ENCODE measurements around the gene SCYGR1.
"Not testable (repeated sequence)": the region's sequence is repeated elsewhere in the genome, so short reads cannot be mapped to it uniquely, and the experiment has no call there.

The SCYGR1 gene

DNA sequence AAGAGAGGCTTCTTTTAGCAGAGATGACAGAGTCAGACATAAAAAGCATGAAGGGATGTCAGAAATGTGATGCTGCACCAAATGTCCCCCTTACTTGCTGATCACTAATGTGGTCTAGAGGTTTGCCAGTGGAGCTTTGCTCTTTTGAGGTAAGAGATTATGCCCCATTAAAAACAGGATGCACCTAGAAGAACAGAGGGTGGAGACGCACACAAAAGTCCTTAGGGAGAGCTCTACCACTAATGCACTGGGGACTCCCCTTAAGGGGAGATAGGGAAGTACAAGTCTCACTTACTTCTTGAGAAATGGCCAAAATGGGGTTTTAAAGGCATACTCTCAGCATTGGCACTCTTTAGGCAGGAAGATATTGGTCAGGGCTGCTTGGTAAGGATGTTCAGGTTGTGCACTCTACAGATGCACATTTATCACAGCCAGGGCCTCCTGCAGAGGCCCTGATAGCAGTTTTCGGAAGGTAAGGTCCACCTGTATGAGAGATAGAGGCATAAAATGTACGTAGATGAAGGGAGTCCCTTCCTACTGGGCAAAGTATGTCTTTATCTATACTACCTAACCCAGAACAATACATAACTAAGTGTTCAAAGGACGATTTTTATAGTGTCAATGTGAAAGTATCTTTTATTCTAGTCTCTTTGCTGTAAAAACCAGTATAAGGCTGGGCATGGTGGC is 17.0 kb upstream of the SCYGR1 start:
- DNase-seq (ENCODE audit: low read depth in 1 of 2, low spot score in 1 of 2), result no peak

DNA sequence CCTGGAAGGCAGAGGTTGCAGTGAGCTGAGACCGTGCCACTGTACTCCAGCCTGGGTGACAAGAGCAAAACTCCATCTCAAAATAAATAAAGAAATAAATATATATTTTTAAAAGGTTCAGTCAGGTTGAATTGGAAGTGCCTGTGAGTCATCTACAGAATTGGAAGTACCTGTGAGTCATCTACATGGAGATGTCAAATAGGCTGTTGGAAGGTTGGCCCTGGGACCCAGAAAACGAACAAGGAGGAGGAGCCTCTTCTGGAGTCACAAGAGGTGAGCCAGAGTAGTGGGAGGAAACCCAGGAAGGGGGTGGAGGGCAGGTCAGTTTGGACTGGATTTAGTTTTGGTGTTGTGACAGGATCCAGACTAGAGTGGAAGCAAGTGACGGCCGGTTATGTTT is 15.2 kb upstream of the SCYGR1 start:
- DNase-seq (ENCODE audit: low read depth in 1 of 2, low spot score in 1 of 2), result no peak

GRCh38 chr2:227402321-227402720 is 14.6 kb upstream of the SCYGR1 start:
- no peak for DNase-seq (ENCODE audit: low read depth in 1 of 2, low spot score in 1 of 2)

DNA sequence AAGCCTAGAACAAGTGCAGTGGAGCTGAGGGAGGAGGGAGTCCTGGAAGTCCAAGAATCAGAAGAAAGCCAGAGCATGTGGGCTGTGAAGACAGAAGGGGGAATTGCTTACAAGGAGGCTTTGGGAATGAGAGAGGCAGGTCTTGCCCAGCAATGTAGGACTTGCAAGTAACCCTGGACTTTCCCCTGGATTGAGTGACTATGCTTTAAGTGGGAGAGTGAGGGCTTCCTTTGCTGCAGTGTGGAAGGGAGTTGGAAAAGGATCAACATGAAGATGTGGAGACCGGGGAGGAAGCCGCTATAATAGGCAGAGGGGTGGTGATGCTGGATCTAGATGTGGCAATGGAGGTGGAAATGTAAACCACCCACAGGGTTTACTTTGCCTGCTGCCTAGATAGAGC is 13.8 kb upstream of the SCYGR1 start:
- DNase-seq (ENCODE audit: low read depth in 1 of 2, low spot score in 1 of 2), result no peak

DNA sequence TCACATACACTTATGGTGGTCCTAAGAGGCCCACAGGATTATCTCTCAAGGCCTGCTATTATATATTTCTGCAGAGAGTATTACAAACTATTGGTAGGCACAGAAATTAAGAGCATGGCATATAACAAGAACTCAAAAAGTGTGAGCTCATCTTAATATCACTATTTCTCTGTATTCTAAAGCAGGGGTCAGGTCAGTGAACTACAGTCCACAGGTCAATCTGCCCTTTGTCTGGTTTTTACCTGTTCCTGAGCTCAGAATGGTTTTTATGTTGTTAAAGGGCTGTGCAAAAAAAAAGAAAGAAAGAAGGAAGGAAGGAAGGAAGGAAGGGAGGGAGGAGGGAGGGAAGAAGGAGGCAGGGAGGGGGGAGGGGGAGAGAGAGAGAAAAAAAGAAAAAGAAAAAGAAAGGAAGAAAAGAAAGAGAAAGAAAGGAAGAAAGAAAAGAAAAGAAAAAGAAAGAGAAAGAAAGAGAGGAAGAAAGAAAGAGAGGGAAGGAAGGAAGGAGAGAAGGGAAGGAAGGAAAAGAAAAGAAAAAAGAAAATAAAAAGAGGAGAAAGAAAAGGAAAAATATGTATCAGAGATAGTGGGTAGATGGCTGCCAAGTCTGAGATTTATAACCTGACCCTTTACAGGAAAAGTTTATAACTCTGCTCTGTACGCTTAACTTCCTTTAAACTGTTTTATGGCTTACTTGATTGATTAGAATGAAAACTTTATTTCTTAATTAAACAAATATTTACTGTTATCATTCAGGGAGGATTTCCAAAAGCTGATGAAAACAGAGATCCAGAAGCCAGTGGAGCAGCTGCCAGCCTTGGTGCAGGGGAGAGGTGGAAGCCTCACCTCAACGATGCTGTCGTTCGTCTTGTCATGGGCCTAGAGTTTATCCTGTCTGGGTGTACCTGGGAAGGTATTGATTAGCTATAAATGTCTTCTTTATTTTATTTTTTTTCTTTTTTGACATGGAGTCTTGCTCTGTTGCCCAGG is 11.2 kb upstream of the SCYGR1 start:
- no peak for DNase-seq (ENCODE audit: low read depth in 1 of 2, low spot score in 1 of 2)

GRCh38 chr2:227397562-227397961 is 9.8 kb upstream of the SCYGR1 start:
- DNase-seq (ENCODE audit: low read depth in 1 of 2, low spot score in 1 of 2), result no peak

DNA sequence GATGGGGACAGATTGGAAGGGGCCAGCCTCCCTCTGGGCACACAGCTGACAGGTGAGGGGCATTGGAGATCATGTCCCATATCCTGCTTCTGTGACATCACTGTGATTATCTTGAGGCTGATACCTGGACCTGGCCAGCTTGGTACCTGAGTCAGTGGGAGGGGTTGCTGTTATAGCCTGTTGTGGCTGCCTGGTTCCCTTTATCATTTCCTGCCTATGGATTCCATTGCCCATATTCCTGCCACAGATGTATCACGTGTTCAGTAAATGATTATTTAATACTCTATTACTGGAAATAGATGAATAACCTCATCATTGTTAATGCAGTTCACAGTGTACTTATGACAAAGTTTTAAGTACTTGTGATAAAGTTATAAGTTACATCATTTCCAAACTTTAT is 7.8 kb upstream of the SCYGR1 start:
- no peak for DNase-seq (ENCODE audit: low read depth in 1 of 2, low spot score in 1 of 2)

GRCh38 chr2:227394401-227394800 is 6.7 kb upstream of the SCYGR1 start:
- no peak for DNase-seq (ENCODE audit: low read depth in 1 of 2, low spot score in 1 of 2)

DNA sequence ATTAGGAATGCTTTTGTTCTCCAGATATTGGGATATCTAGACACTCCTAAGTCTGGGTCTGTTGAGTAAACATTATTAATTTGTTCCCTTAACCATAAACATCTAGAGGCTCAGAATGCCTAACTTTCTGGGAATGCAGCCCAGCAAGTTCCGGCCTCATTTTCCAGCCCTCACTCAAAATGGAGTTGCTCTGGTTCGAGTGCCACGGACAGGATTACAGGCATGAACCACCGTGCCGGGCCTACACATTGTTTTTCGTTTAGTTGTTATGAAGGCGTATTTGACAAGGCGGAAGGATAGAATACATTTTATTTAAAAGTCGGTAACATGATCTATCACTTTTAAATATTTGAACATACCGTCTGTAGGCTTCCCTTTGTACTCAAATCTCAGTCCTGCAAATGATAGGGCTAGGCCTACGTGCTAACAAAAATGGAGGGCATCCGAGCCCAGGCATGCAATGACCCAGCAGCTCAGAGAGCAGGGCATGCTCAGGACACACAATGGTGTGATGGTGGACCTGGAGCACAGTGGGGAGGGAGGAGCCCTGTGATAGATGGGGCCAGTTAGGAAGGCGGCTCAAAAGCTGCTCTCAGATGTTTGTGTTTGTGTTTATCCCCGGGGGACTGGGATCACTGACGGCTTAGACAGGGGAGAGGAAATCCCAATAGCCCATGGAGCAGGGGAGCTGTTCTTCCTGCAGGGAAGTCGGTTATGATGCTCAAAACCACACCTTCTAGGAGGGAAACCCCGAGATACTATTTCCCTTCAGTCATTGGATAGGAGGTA is 2.9 kb upstream of the SCYGR1 start:
- DNase-seq (ENCODE audit: low read depth in 1 of 2, low spot score in 1 of 2), result no peak

DNA sequence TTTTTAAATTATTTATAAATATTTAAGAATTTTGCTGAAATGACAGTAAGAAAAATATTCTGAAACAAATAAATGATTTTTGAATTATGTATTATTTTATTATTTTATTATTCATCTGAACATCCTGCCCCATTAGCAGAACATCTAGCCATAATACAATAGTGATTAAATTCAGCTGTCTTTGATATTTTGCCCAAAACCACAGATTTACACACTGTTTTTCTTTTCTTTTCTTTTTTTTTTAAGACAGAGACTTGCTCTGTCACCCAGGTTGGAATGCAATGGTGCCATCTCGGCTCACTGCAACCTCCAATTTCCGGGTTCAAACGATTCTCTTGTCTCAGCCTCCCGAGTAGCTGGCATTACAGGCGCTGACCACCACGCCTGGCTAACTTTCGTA is 1.9 kb upstream of the SCYGR1 start:
- no peak for DNase-seq (ENCODE audit: low read depth in 1 of 2, low spot score in 1 of 2)

- no peak for DNase-seq (ENCODE audit: low read depth in 1 of 2, low spot score in 1 of 2)
Measured at GRCh38 chr2:227389231-227389630, 1.5 kb upstream of the SCYGR1 start.

DNA sequence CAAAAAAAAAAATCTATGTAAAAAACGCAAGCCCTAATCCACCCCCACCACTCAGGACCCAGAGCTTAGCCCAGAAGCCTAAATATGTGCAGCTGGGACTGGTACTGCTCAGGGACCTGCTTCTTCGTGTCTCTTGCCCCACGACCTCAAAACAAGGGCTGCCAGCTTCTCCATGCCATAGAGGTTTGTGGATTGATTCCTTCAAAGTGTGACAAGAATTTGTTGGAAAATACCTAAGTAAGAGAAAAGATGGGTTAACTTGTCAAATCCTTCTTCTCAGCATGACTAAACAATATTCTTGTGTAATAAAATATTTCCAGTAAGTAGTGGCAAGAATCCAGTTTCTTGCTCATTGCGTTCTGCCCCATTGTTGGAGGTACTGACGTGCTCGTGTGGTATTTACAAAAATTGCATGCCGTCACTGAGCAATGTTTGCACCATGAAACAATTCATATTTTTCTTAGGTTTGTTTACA is 825 bp upstream of the SCYGR1 start:
- DNase-seq (ENCODE audit: low read depth in 1 of 2, low spot score in 1 of 2), result no peak

- DNase-seq (ENCODE audit: low read depth in 1 of 2, low spot score in 1 of 2), result no peak
Measured at GRCh38 chr2:227386630-227387029, 1.1 kb downstream of the SCYGR1 start.

GRCh38 chr2:227383686-227384085 is 4.1 kb downstream of the SCYGR1 start:
- DNase-seq (ENCODE audit: low read depth in 1 of 2, low spot score in 1 of 2), result no peak

DNA sequence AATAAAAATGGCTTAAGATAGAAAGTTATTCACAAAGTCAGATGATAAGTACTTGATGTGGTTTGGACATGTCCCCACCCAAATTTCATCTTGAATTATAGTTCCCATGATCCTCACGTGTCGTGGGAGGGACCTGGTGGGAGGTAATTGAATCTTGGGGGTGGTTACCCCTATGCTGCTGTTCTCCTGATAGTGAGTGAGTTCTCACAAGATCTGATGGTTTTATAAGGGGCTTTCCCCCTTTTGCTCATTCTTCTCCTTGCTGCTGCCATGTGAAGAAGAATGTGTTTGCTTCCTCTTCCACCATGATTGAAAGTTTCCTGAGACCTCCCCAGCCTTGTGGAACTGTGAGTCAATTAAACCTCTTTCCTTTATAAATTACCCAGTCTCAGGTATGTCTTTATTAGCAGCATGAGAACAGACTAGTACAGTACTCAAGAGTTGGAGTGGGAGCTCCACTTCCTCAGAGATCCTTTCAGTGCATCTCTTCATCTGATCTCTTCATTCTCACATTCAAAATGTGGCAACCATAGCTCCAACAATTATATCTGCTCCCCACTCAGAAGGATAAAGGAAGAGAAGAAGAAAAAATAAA is 5.4 kb downstream of the SCYGR1 start:
- not testable (repeated sequence) for DNase-seq (ENCODE audit: low read depth in 1 of 2, low spot score in 1 of 2)

DNA sequence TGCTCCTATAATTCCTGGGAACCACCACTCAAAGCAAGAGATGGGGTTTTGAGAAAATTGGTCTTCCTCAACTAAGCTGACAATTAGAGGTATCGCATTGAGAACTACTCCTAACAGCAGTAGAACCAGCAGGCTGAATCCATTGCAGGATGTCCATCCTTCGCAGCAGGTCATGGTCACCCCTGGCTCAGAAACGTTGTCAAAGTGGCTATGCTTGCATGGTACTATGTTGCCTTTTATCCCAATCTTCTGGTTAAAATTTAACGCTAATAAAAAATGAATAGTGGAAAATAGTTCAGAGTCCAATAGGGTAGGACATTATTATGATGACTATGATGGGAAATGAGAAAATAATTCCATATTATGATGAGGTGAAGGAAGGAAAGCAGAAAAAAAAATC is 8.7 kb downstream of the SCYGR1 start, which contains the start of gene TM4SF20:
TSS of gene TM4SF20 (minus strand) at position 212 of the 400 bp plus-strand sequence. CDS start at position 174, 38 bp downstream.
- no peak for DNase-seq (ENCODE audit: low read depth in 1 of 2, low spot score in 1 of 2)

DNA sequence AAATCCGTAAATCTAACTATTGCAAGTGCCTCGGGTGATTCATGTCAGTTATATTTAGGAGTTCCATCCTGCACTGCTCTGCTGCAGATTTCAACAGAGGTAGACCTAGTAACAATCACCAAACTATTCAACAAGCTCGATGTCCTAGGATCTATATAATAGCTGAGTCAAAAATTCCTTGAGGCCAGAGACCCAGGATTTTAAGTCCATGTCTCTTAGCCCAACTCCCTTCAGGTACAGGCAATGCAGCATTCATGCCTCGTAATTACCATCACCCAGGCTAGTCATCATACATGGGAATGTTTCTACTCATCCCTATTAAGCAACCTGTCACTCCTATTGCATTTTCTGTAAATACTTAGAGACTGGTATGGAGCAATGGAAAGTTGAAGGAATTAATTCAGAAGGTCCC is 9.4 kb downstream of the SCYGR1 start:
- no peak for DNase-seq (ENCODE audit: low read depth in 1 of 2, low spot score in 1 of 2)

DNA sequence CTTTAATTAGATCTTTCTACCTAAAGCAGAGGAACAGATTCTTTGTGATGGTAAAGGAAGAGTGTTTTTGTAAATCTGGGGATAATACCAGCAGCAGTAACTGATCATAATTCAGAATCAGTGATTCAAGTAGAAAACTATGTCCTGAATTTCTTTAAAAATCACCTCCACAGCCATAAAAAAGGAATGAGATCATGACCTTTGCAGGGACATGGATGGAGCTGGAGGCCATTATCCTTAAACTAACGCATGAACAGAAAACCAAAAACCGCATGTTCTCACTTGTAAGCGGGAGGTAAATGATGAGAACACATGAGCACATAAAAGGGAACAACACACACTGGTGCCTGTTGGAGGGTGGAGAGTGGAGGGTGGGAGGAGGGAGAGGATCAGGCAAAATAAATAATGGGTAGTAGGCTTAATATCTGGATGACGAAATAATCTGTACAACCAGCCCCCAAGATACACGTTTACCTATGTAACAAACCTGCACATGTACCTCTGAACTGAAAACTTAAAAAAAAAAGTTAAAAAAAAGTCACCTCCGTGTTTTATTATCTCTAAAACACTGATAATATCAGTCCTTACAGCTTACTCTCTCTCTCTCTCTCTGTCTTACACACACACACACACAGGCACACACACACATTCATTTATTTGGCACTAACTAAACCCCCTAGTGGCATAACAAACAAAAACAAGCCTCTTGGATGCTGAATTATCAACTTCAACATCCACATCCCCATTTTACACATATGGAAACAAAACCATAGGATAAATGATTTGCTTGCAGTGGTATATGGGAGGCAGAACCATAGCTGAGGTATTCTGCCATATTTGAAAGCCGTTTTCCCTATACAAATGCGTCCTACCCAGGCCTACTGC is 10.0 kb downstream of the SCYGR1 start:
- no peak for DNase-seq (ENCODE audit: low read depth in 1 of 2, low spot score in 1 of 2)

DNA sequence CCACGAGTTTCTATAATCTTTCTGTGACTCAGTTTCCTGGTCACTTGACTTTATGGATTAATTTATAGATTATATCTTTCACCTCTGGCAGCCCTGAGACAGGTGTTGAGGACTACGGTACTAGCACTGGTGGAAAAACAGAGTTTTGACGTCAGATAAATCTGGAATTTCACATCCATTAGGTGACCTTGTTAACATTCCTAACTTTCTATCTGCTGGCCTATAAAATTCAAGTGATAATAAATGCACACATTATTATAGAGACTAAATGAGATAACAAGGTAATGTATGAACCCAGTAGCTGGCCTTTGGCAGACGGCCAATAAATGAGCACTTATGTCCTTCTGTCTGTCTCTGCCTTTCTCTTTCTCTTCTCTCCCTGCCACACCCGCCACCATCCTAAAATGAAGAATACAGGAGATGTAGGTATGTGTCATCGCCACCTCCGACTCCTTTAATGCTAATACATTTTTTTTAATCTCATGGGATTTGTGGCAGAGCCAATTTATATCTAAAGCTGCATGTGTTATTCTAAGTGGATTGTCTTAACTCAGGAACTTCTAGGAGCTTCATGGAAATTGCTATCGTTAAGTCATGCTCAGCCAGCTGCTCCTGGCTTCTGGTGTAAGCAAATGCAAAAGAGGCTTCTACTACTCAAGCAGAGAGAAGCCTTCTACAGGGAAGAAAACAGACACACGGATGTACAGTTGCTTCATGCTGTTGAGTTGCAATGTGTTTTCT is 10.9 kb downstream of the SCYGR1 start:
- DNase-seq (ENCODE audit: low read depth in 1 of 2, low spot score in 1 of 2), result no peak

Measured in activated T-helper 1 cell treated with anti-CD3 and anti-CD28 coated beads, Interleukin-2, amount 50 U/mL, for 16 hours (primary cell).